Aorta (tissue), 5 donors: Measurements from ENCODE around the gene SIRPD. TPM values are rescaled to one million over a fixed set of nuclear protein-coding genes. Genes with fewer than 3 reads are reported as not detected.
A peak's percentile ranks its signal among the peaks of the same experiment; 100 is the strongest.

ENCODE experiments used
- ATAC-seq: fragments of 200-7000 bp; cut with Tn5 transposase; one replicate; pipeline ENCODE4 v1.9.1; 2022; ENCODE audit warnings: moderate library complexity; ENCODE audit not compliant: low FRiP score
- DNase-seq, 2 donors: peaks; one replicate each; pipeline ENCODE4 v3.0.0-alpha.2; 2020
- H3K27ac ChIP-seq, 2 donors: one replicate each; pipeline ENCODE4 v1.5.1; 2013; ENCODE audit warnings: low read length in 2 of 2, mild to moderate bottlenecking in 2 of 2, moderate library complexity in 2 of 2, control low read depth in 1 of 2, inconsistent platforms in 1 of 2, low read depth in 1 of 2
- H3K27me3 ChIP-seq, 2 donors: one replicate each; pipeline ENCODE4 v1.6.1; 2013; ENCODE audit warnings: control low read depth in 1 of 2, low read length in 1 of 2, mild to moderate bottlenecking in 1 of 2, moderate library complexity in 1 of 2; ENCODE audit not compliant: insufficient read depth in 2 of 2, control insufficient read depth in 1 of 2
- H3K36me3 ChIP-seq, 2 donors: one replicate each; pipeline ENCODE4 v1.6.1; 2013; ENCODE audit warnings: control low read depth in 1 of 2, low read length in 1 of 2, mild to moderate bottlenecking in 1 of 2; ENCODE audit not compliant: insufficient read depth in 2 of 2, control insufficient read depth in 1 of 2
- H3K4me1 ChIP-seq, 2 donors: one replicate each; pipeline ENCODE4 v1.6.1; 2013; ENCODE audit warnings: low read length in 2 of 2, control low read depth in 1 of 2, mild to moderate bottlenecking in 1 of 2, moderate library complexity in 1 of 2; ENCODE audit not compliant: insufficient read depth in 2 of 2, control insufficient read depth in 1 of 2
- H3K4me3 ChIP-seq, 2 donors: one replicate each; pipeline ENCODE4 v1.5.1; 2013; ENCODE audit warnings: low read length in 2 of 2, control low read depth in 1 of 2, mild to moderate bottlenecking in 1 of 2
- H3K9me3 ChIP-seq: one replicate; pipeline ENCODE4 v1.6.1; 2013; ENCODE audit warnings: mild to moderate bottlenecking, low read length; ENCODE audit not compliant: control insufficient read depth
- whole genome bisulfite sequencing, 2 donors: extraction: QIAGEN DNeasy Blood & Tissue Kit; methylation state at CpG; one replicate each; pipeline ENCODE4 v1.1.7; 2013; 5-methylcytosine and 5-hydroxymethylcytosine counted together
- intact Hi-C, 2 donors: fragments of 100-400 bp; cut with DNase I; formaldehyde crosslinking; loops; one replicate each; pipeline versions ENCODE4 v1.14.2 to v1.15.0; 2022
- polyA plus RNA-seq, 2 donors: library from polyadenylated mRNA; stranded (reverse); fragments of 200-250 nt; gene quantifications; one replicate each; pipeline ENCODE4 v1.2.3, GENCODE V29; 2013
- total RNA-seq, 2 donors: library from RNA; stranded (reverse); fragmentation: NEBNext Ultra II Directional; extraction: Animal tissue kit (Norgen Biotek cat#: 25700); gene quantifications; one replicate each; pipeline ENCODE4 v1.2.1, GENCODE V29; 2021
- donor health status: healthy with polysubstance abuse.
- donor health status: Bipolar disorder and iron deficiency.
- donor health status: DM: no; HTN: no; CAD: no.
- donor health status: DM: no; HTN: no; CAD: no.
- donor health status: DM: yes; HTN: yes; CAD: no.

The SIRPD gene
- total and polyA plus RNA-seq, 4 donors = 0.30 to 0.42 TPM; not detected in 2

- WGBS, 2 donors = 76 to 81% methylated on average over 3 of the region's 3 CpGs
- Histone ChIP-seq H3K4me3 (no peak overlapping the region), H3K9me3 (no peaks in the 10 kb centered on the region), H3K27me3 (no peaks in the 10 kb centered on the region), H3K36me3 (no peaks in the 10 kb centered on the region), H3K4me1 (no peaks in the 10 kb centered on the region), H3K27ac (no peak overlapping the region)
- intact Hi-C loops = no loop called here
- DNase-seq (no peak), ATAC-seq (no peak)
These were observed 60.6 kb downstream of the SIRPD start for GRCh38 chr20:1496930-1497329.

- intact Hi-C loops = no loop called here
- Histone ChIP-seq H3K27me3 (no peaks in the 10 kb centered on the region), H3K9me3 (no peaks in the 10 kb centered on the region), H3K36me3 (no peaks in the 10 kb centered on the region), H3K27ac (no peak overlapping the region), H3K4me3 (no peak overlapping the region), H3K4me1 (no peaks in the 10 kb centered on the region)
- 21 to 30% methylated on average over 3 of the region's 3 CpGs for WGBS, 2 donors
- no peak for ATAC-seq
- DNase-seq = no peak
These were observed 63.1 kb downstream of the SIRPD start for GRCh38 chr20:1494436-1494835.

- Histone ChIP-seq H3K27ac (no peak overlapping the region), H3K27me3 (peaks cover 0 to 2% of the 10 kb centered on the region in 2 donors), H3K9me3 (no peaks in the 10 kb centered on the region), H3K4me3 (no peak overlapping the region), H3K4me1 (no peaks in the 10 kb centered on the region), H3K36me3 (no peaks in the 10 kb centered on the region)
- WGBS, 2 donors = 72 to 76% methylated on average over 1 of the region's 1 CpG
- intact Hi-C loops = no loop called here
- DNase-seq (no peak), ATAC-seq (no peak)
These were observed 64.0 kb downstream of the SIRPD start for GRCh38 chr20:1493536-1493935.

GRCh38 chr20:1491860-1492642 lies 65.5 kb downstream of the SIRPD start:
- Histone ChIP-seq H3K27me3 (peaks cover 0 to 2% of the 10 kb centered on the region in 2 donors), H3K36me3 (no peaks in the 10 kb centered on the region), H3K4me3 (no peak overlapping the region), H3K27ac (no peak overlapping the region), H3K9me3 (no peaks in the 10 kb centered on the region), H3K4me1 (no peaks in the 10 kb centered on the region)
- ATAC-seq (no peak), DNase-seq (no peak)
- WGBS, 2 donors = 49 to 55% methylated on average over 2 of the region's 2 CpGs
- intact Hi-C loops = no loop called here

GRCh38 chr20:1491281-1491840 lies 66.1 kb downstream of the SIRPD start, which contains the start of gene SIRPB2:
Gene SIRPB2, minus strand, starts transcription at chr20:1491420. Its CDS starts 61 bp downstream, at chr20:1491359.
- peak in 1 of 2 donors; percentile 78 for DNase-seq
- Histone ChIP-seq H3K4me1 (no peaks in the 10 kb centered on the region), H3K27ac (no peak within 1 kb of the TSS), H3K36me3 (no peaks in the 10 kb centered on the region), H3K4me3 (no peak within 1 kb of the TSS), H3K9me3 (no peaks in the 10 kb centered on the region), H3K27me3 (peaks cover 0 to 2% of the 10 kb centered on the region in 2 donors)
- ATAC-seq = peak; percentile 68
- intact Hi-C loops = no loop called here
- 64 to 72% methylated on average over 11 of the region's 11 CpGs for WGBS, 2 donors

GRCh38 chr20:1490643-1491195 lies 66.8 kb downstream of the SIRPD start:
- ATAC-seq (no peak), DNase-seq (no peak)
- Histone ChIP-seq H3K4me3 (no peak overlapping the region), H3K36me3 (no peaks in the 10 kb centered on the region), H3K27me3 (peaks cover 0 to 2% of the 10 kb centered on the region in 2 donors), H3K9me3 (no peaks in the 10 kb centered on the region), H3K4me1 (no peaks in the 10 kb centered on the region), H3K27ac (no peak overlapping the region)
- intact Hi-C loops = no loop called here
- WGBS, 2 donors = 71 to 75% methylated on average over 9 of the region's 9 CpGs

GRCh38 chr20:1489764-1490436 lies 67.6 kb downstream of the SIRPD start:
- Histone ChIP-seq H3K36me3 (no peaks in the 10 kb centered on the region), H3K9me3 (no peaks in the 10 kb centered on the region), H3K4me3 (no peak overlapping the region), H3K4me1 (no peaks in the 10 kb centered on the region), H3K27me3 (peaks cover 0 to 2% of the 10 kb centered on the region in 2 donors), H3K27ac (no peak overlapping the region)
- DNase-seq (no peak), ATAC-seq (peak; percentile 20)
- 71 to 81% methylated on average over 6 of the region's 6 CpGs for WGBS, 2 donors
- intact Hi-C loops = no loop called here

- Histone ChIP-seq H3K27me3 (peaks cover 0 to 2% of the 10 kb centered on the region in 2 donors), H3K27ac (no peak overlapping the region), H3K36me3 (no peaks in the 10 kb centered on the region), H3K9me3 (no peaks in the 10 kb centered on the region), H3K4me1 (no peaks in the 10 kb centered on the region), H3K4me3 (no peak overlapping the region)
- intact Hi-C loops = no loop called here
- DNase-seq (no peak), ATAC-seq (peak; percentile 25)
- 74 to 80% methylated on average over 2 of the region's 2 CpGs for WGBS, 2 donors
These were observed 68.2 kb downstream of the SIRPD start for GRCh38 chr20:1489325-1489724.
